H9 (cell line): ENCODE results near the gene MYOF. TPM values are rescaled to one million over a fixed set of nuclear protein-coding genes. Genes with fewer than 3 reads are reported as not detected.

Experiments used
- DNase-seq: peaks from one replicate; pipeline ENCODE4 v3.0.0-alpha.2; 2017
- H2AFZ ChIP-seq: one replicate; pipeline ENCODE4 v1.6.1; 2013; ENCODE audit warnings: mild to moderate bottlenecking, low read length, control low read depth, moderate library complexity
- H2AK5ac ChIP-seq: 2 replicates; pipeline ENCODE4 v1.6.1; 2013; ENCODE audit warnings: low read length, control low read depth, mixed read lengths; ENCODE audit not compliant: insufficient read length
- H2BK120ac ChIP-seq: one replicate; pipeline ENCODE4 v1.6.1; 2013; ENCODE audit warnings: low read depth, mild to moderate bottlenecking, low read length, control low read depth, inconsistent platforms; ENCODE audit not compliant: poor library complexity, severe bottlenecking
- H2BK12ac ChIP-seq: 2 replicates; pipeline ENCODE4 v1.6.1; 2013; ENCODE audit warnings: low read length, control low read depth, mixed read lengths, low read depth; ENCODE audit not compliant: insufficient read length
- H2BK15ac ChIP-seq: 2 replicates; pipeline ENCODE4 v1.6.1; 2013; ENCODE audit warnings: low read depth, low read length, control low read depth
- H2BK20ac ChIP-seq: one replicate; pipeline ENCODE4 v1.6.1; 2013; ENCODE audit warnings: low read depth, mild to moderate bottlenecking, low read length, control low read depth, inconsistent platforms; ENCODE audit not compliant: poor library complexity, severe bottlenecking
- H2BK5ac ChIP-seq: 2 replicates; pipeline ENCODE4 v1.6.1; 2013; ENCODE audit warnings: low read length, control low read depth, mixed read lengths; ENCODE audit not compliant: insufficient read length
- H3K14ac ChIP-seq: 2 replicates; pipeline ENCODE4 v1.6.1; 2013; ENCODE audit warnings: low read length, control low read depth; ENCODE audit not compliant: insufficient read depth
- H3K18ac ChIP-seq: 2 replicates; pipeline ENCODE4 v1.6.1; 2013; ENCODE audit warnings: low read depth, mild to moderate bottlenecking, mixed read lengths, low read length, control low read depth; ENCODE audit not compliant: insufficient read length
- H3K23ac ChIP-seq: 2 replicates; pipeline ENCODE4 v1.6.1; 2013; ENCODE audit warnings: low read length, control low read depth, mixed read lengths, low read depth; ENCODE audit not compliant: insufficient read length
- H3K23me2 ChIP-seq: 2 replicates; pipeline ENCODE4 v1.6.1; 2013; ENCODE audit warnings: low read depth, mild to moderate bottlenecking, mixed read lengths, low read length, control low read depth; ENCODE audit not compliant: insufficient read length, poor library complexity, severe bottlenecking
- H3K27ac ChIP-seq: 2 replicates; pipeline ENCODE4 v1.5.1; 2013; ENCODE audit warnings: low read length, control low read depth, mixed read lengths, low read depth; ENCODE audit not compliant: insufficient read length
- H3K27me3 ChIP-seq: 2 replicates; pipeline ENCODE4 v1.6.1; 2013; ENCODE audit warnings: low read length, control low read depth, inconsistent platforms; ENCODE audit not compliant: insufficient read depth
- H3K4ac ChIP-seq: 2 replicates; pipeline ENCODE4 v1.6.1; 2013; ENCODE audit warnings: low read depth, mild to moderate bottlenecking, control low read depth, inconsistent platforms, low read length, moderate library complexity
- H3K4me1 ChIP-seq: 2 replicates; pipeline ENCODE4 v1.6.1; 2013; ENCODE audit warnings: low read length, control low read depth, inconsistent platforms; ENCODE audit not compliant: insufficient read depth
- H3K4me2 ChIP-seq: 2 replicates; pipeline ENCODE4 v1.6.1; 2013; ENCODE audit warnings: low read length, control low read depth, mixed read lengths; ENCODE audit not compliant: insufficient read length, insufficient read depth
- H3K56ac ChIP-seq: 2 replicates; pipeline ENCODE4 v1.6.1; 2013; ENCODE audit warnings: low read depth, mild to moderate bottlenecking, mixed read lengths, low read length, control low read depth; ENCODE audit not compliant: insufficient read length
- H3K79me1 ChIP-seq: 2 replicates; pipeline ENCODE4 v1.6.1; 2013; ENCODE audit warnings: low read depth, mild to moderate bottlenecking, moderate library complexity, low read length, control low read depth, inconsistent platforms; ENCODE audit not compliant: insufficient read depth, poor library complexity, severe bottlenecking
- H3K79me2 ChIP-seq: 2 replicates; pipeline ENCODE4 v1.6.1; 2013; ENCODE audit warnings: low read length, control low read depth, inconsistent platforms; ENCODE audit not compliant: insufficient read depth
- H3K9ac ChIP-seq: 2 replicates; pipeline ENCODE4 v1.6.1; 2013; ENCODE audit warnings: low read length, control low read depth, mixed read lengths; ENCODE audit not compliant: insufficient read length; ENCODE audit errors: extremely low read depth
- H3K9me3 ChIP-seq: one replicate; pipeline ENCODE4 v1.6.1; 2013; ENCODE audit warnings: low read depth, low read length, inconsistent platforms; ENCODE audit not compliant: control insufficient read depth
- H3T11ph ChIP-seq: one replicate; pipeline ENCODE4 v1.6.1; 2013; ENCODE audit warnings: mild to moderate bottlenecking, low read length, control low read depth, inconsistent platforms
- H4K20me1 ChIP-seq: one replicate; pipeline ENCODE4 v1.6.1; 2013; ENCODE audit not compliant: control insufficient read depth, insufficient read length, insufficient read depth
- H4K5ac ChIP-seq: 2 replicates; pipeline ENCODE4 v1.6.1; 2013; ENCODE audit warnings: low read depth, mild to moderate bottlenecking, mixed read lengths, low read length, control low read depth; ENCODE audit not compliant: insufficient read length
- H4K8ac ChIP-seq: replicated peaks from 2 replicates; pipeline ENCODE4 v1.6.1; 2013; ENCODE audit warnings: low read length, control low read depth, mixed read lengths, low read depth; ENCODE audit not compliant: insufficient read length
- H4K91ac ChIP-seq: 2 replicates; pipeline ENCODE4 v1.6.1; 2013; ENCODE audit warnings: low read depth, mild to moderate bottlenecking, moderate library complexity, mixed read lengths, low read length, control low read depth; ENCODE audit not compliant: insufficient read length
- H3K27ac Mint-ChIP-seq, 3 experiments: 2 replicates in 2 of 3; 3 replicates in 1 of 3; pipeline ENCODE4 v1.8.0; 2020 to 2021; ENCODE audit warnings: mixed read lengths in 3 of 3, mild to moderate bottlenecking in 1 of 3, moderate library complexity in 1 of 3
- H3K27me3 Mint-ChIP-seq: 2 replicates; pipeline ENCODE4 v1.8.0; 2021; ENCODE audit warnings: low read depth, mild to moderate bottlenecking, moderate library complexity, mixed read lengths
- H3K36me3 Mint-ChIP-seq, 3 experiments: 2 replicates in 2 of 3; 3 replicates in 1 of 3; pipeline ENCODE4 v1.8.0; 2020 to 2021; ENCODE audit warnings: low read depth in 3 of 3, mixed read lengths in 3 of 3; ENCODE audit not compliant: insufficient read depth in 1 of 3
- H3K4me1 Mint-ChIP-seq, 2 experiments: 2 replicates each; pipeline ENCODE4 v1.8.0; 2020; ENCODE audit warnings: mixed read lengths in 2 of 2
- H3K4me3 Mint-ChIP-seq, 2 experiments: 2 replicates in 1 of 2; 3 replicates in 1 of 2; pipeline ENCODE4 v1.8.0; 2020 to 2021; ENCODE audit warnings: mild to moderate bottlenecking in 2 of 2, mixed read lengths in 2 of 2, moderate library complexity in 1 of 2
- H3K9me3 Mint-ChIP-seq, 2 experiments: 2 replicates in 1 of 2; 3 replicates in 1 of 2; pipeline ENCODE4 v1.8.0; 2020; ENCODE audit warnings: mild to moderate bottlenecking in 2 of 2, mixed read lengths in 2 of 2, moderate library complexity in 1 of 2
- WGBS: extraction: QIAGEN DNeasy Blood & Tissue Kit; methylation state at CpG from one replicate; pipeline ENCODE4 v1.1.7; 2013; ENCODE audit warnings: missing lambda C conversion rate, low lambda C conversion rate, mixed read lengths; ENCODE audit not compliant: insufficient read length; ENCODE audit errors: extremely low coverage; 5-methylcytosine and 5-hydroxymethylcytosine counted together
- total RNA-seq: library from RNA; stranded (reverse); gene quantifications from 2 replicates; pipeline ENCODE4 v1.2.1, GENCODE V29; 2021
- TF ChIP-seq, protein P1 (sequence below): fragments of 200-600 bp; sonication (generic); conservative IDR thresholded peaks from 3 replicates; pipeline ENCODE4 v1.8.0; 2021; ENCODE audit warnings: antibody characterized with exemption, mild to moderate bottlenecking

The MYOF gene
- total RNA-seq, 1 experiment from 2014 or later: 2.8 TPM

GRCh38 chr10:93281367-93281720, 200.8 kb downstream of the MYOF start:
- no peaks in the 10 kb centered on the region for H3K27me3 Mint-ChIP-seq
- WGBS: no CpG with 5 or more reads among the region's 3 CpGs
- no peaks in the 10 kb centered on the region for H3K9me3 ChIP-seq

More at GRCh38 chr10:93281367-93281720, 200.8 kb downstream of the MYOF start:
- Histone ChIP-seq H3K23me2 (no peaks in the 10 kb centered on the region), H4K20me1 (no peaks in the 10 kb centered on the region), H3T11ph (no peak overlapping the region), H2AK5ac (no peak overlapping the region), H2BK120ac (no peak overlapping the region), H3K18ac (no peak overlapping the region), H3K56ac (no peak overlapping the region), H2BK20ac (no peak overlapping the region), H3K23ac (no peak overlapping the region), H4K5ac (no peak overlapping the region), H2AFZ (no peak overlapping the region), H3K79me2 (no peaks in the 10 kb centered on the region), H3K14ac (no peak overlapping the region), H3K79me1 (no peaks in the 10 kb centered on the region), H2BK15ac (no peak overlapping the region), H2BK5ac (no peak overlapping the region), H4K91ac (no peak overlapping the region), H3K9ac (no peak overlapping the region), H3K4ac (no peak overlapping the region), H3K27ac (peak overlapping the region; percentile 99), H3K4me1 (peaks cover 10% of the 10 kb centered on the region; the same call in 1 of the 2 replicates), H3K27me3 (no peaks in the 10 kb centered on the region), H4K8ac (no peak overlapping the region), H3K4me2 (no peak overlapping the region), H2BK12ac (no peak overlapping the region)
- H3K4me3 Mint-ChIP-seq: peak overlapping the region in 1 of 2 experiments; percentile 60; a peak in 2 of 5 replicates
- peaks cover 4 to 27% (median 13%) of the 10 kb centered on the region in 3 experiments; a peak in 6 of 7 replicates for H3K36me3 Mint-ChIP-seq
- peaks cover 32 to 36% of the 10 kb centered on the region in 2 experiments for H3K4me1 Mint-ChIP-seq
- peaks cover 3 to 8% of the 10 kb centered on the region in 2 experiments; a peak in 4 of 5 replicates for H3K9me3 Mint-ChIP-seq
- peak overlapping the region; percentile 97 to 100 (median 98) for H3K27ac Mint-ChIP-seq
- DNase-seq: no peak
- TF ChIP-seq, protein P1, sequence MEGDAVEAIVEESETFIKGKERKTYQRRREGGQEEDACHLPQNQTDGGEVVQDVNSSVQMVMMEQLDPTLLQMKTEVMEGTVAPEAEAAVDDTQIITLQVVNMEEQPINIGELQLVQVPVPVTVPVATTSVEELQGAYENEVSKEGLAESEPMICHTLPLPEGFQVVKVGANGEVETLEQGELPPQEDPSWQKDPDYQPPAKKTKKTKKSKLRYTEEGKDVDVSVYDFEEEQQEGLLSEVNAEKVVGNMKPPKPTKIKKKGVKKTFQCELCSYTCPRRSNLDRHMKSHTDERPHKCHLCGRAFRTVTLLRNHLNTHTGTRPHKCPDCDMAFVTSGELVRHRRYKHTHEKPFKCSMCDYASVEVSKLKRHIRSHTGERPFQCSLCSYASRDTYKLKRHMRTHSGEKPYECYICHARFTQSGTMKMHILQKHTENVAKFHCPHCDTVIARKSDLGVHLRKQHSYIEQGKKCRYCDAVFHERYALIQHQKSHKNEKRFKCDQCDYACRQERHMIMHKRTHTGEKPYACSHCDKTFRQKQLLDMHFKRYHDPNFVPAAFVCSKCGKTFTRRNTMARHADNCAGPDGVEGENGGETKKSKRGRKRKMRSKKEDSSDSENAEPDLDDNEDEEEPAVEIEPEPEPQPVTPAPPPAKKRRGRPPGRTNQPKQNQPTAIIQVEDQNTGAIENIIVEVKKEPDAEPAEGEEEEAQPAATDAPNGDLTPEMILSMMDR: no peak
